HepG2 (cell line): ENCODE data around the gene PRSS38. TPM values are rescaled to one million over a fixed set of nuclear protein-coding genes. Genes with fewer than 3 reads are reported as not detected.

Source experiments
- ATAC-seq: fragments of 200-7000 bp; cut with Tn5 transposase; 3 replicates; pipeline ENCODE4 v1.9.1; 2020; ENCODE audit warnings: mild to moderate bottlenecking, moderate library complexity
- BruUV-seq: library from RNA; stranded (reverse); fragments of 400-500 nt; replicated peaks from 2 replicates; lab custom pipeline; 2021; lab: Mats Ljungman, UMichigan
- CTCF ChIA-PET: fragments of 300-600 bp; formaldehyde crosslinking; extraction: SDS; loops from one replicate; lab custom pipeline; 2021; ENCODE audit warnings: low total read pairs, inconsistent platforms, low intra/inter-chr PET ratio; lab: Yijun Ruan, JAX
- POLR2A ChIA-PET: fragments of 350-600 bp; sonication (Branson Sonifier 250); formaldehyde crosslinking; loops from one replicate; lab custom pipeline; 2020; ENCODE audit warnings: antibody characterized with exemption, inconsistent platforms; lab: Yijun Ruan, JAX
- DNase-seq: peaks from one replicate; pipeline ENCODE4 v3.0.0-alpha.2; 2015; ENCODE audit warnings: low spot score
- FAIRE-seq: peaks from 3 replicates; lab custom pipeline; 2011; peaks lifted over from hg19 to GRCh38; lab: Jason Lieb, UNC
- H2AFZ ChIP-seq: one replicate; pipeline ENCODE4 v1.6.1; 2011; ENCODE audit warnings: low read length, inconsistent platforms
- H3K27ac ChIP-seq: fragments of 300-600 bp; 3 replicates; pipeline ENCODE4 v1.8.0; 2011; ENCODE audit warnings: mixed run types, mild to moderate bottlenecking, mixed read lengths, low read length, inconsistent platforms; ENCODE audit not compliant: insufficient read depth; ENCODE audit errors: extremely low read length
- H3K27me3 ChIP-seq, 2 experiments: fragments of 200-600 bp in 1 of 2; 2 replicates in 1 of 2; 3 replicates in 1 of 2; pipeline versions ENCODE4 v1.6.0 to v1.8.0; 2011; ENCODE audit warnings: low read length in 2 of 2, mild to moderate bottlenecking in 2 of 2, moderate library complexity in 2 of 2, inconsistent platforms in 1 of 2; ENCODE audit not compliant: insufficient read depth in 2 of 2, control insufficient read depth in 1 of 2
- H3K36me3 ChIP-seq, 2 experiments: fragments of 200-600 bp in 1 of 2; replicated peaks in 1 of 2; 2 replicates in 1 of 2; 3 replicates in 1 of 2; pipeline versions ENCODE4 v1.5.1 to v1.8.0; 2011; ENCODE audit warnings: low read length in 2 of 2, inconsistent platforms in 1 of 2; ENCODE audit not compliant: insufficient read depth in 2 of 2, control insufficient read depth in 1 of 2
- H3K4me1 ChIP-seq: 2 replicates; pipeline ENCODE4 v1.5.1; 2012; ENCODE audit warnings: low read length, inconsistent platforms; ENCODE audit not compliant: insufficient read depth
- H3K4me2 ChIP-seq: 2 replicates; pipeline ENCODE4 v1.6.0; 2011; ENCODE audit warnings: low read depth, low read length, inconsistent platforms
- H3K4me3 ChIP-seq, 3 experiments: fragments of 200-600 bp in 1 of 3; sonication (generic), shearing (Covaris generic) in 1 of 3; replicated peaks in 1 of 3; 2 replicates each; pipeline ENCODE4 v1.5.1; 2011 to 2016; ENCODE audit warnings: low read length in 3 of 3, inconsistent platforms in 2 of 3, low read depth in 2 of 3, mild to moderate bottlenecking in 2 of 3, control low read depth in 1 of 3, mixed read lengths in 1 of 3; ENCODE audit not compliant: insufficient read depth in 1 of 3
- H3K79me2 ChIP-seq: one replicate; pipeline ENCODE4 v1.6.1; 2011; ENCODE audit warnings: low read length, inconsistent platforms; ENCODE audit not compliant: insufficient read depth
- H3K9ac ChIP-seq: 2 replicates; pipeline ENCODE4 v1.6.0; 2011; ENCODE audit warnings: mild to moderate bottlenecking, low read depth, low read length, inconsistent platforms; ENCODE audit not compliant: insufficient read depth
- H3K9me3 ChIP-seq: 2 replicates; pipeline ENCODE4 v1.5.1; 2012; ENCODE audit warnings: mild to moderate bottlenecking, low read length
- H4K20me1 ChIP-seq: 2 replicates; pipeline ENCODE4 v1.6.0; 2011; ENCODE audit warnings: inconsistent platforms, mild to moderate bottlenecking, low read length, moderate library complexity; ENCODE audit not compliant: insufficient read depth
- ARNT ChIP-seq: fragments of 450-650 bp; IDR thresholded peaks from 2 replicates; pipeline ENCODE4 v1.6.1; 2017
- CHD2 ChIP-seq: IDR thresholded peaks from 2 replicates; pipeline ENCODE4 v1.6.1; 2011; ENCODE audit warnings: low read depth, low read length, improper control_type of control experiment
- HNRNPUL1 ChIP-seq: fragments of 200-400 bp; formaldehyde crosslinking; IDR thresholded peaks from 2 replicates; pipeline ENCODE4 v1.6.1; 2017; ENCODE audit warnings: low read depth, mild to moderate bottlenecking, low read length, moderate library complexity
- KDM2A ChIP-seq: sonication (generic); formaldehyde crosslinking; IDR thresholded peaks from 2 replicates; pipeline ENCODE4 v1.4.0; 2020; ENCODE audit warnings: low read depth, missing genetic modification reagents, borderline replicate concordance
- PRPF4 ChIP-seq: fragments of 200-400 bp; formaldehyde crosslinking; IDR thresholded peaks from 2 replicates; pipeline ENCODE4 v1.6.1; 2016; ENCODE audit warnings: low read length, low read depth; ENCODE audit not compliant: poor library complexity, severe bottlenecking
- ZNF343 ChIP-seq: sonication (generic); formaldehyde crosslinking; IDR thresholded peaks from 2 replicates; pipeline ENCODE4 v1.4.0; 2020; ENCODE audit warnings: mild to moderate bottlenecking, missing genetic modification reagents
- ZNF781 ChIP-seq: sonication (generic); formaldehyde crosslinking; IDR thresholded peaks from 2 replicates; pipeline ENCODE4 v1.5.1; 2020; ENCODE audit warnings: borderline replicate concordance, mild to moderate bottlenecking, missing genetic modification reagents; ENCODE audit errors: not compliant biosample characterization
- WGBS: methylation state at CpG from one replicate; pipeline ENCODE4 v1.1.6; 2017; ENCODE audit warnings: low lambda C conversion rate; 5-methylcytosine and 5-hydroxymethylcytosine counted together
- in situ Hi-C: cut with HindIII; loops from 2 replicates; pipeline ENCODE4 v1.10.0; 2017; ENCODE audit warnings: low pct_unique_long_range_greater_than_20kb; ENCODE audit not compliant: extremely low pct_ligation_motif_present
- intact Hi-C: fragments of 100-400 bp; cut with micrococcal nuclease; formaldehyde crosslinking; loops from one replicate; pipeline ENCODE4 v1.10.0; 2022; ENCODE audit not compliant: unreplicated experiment
- polyA plus RNA-seq, 8 experiments: library from polyadenylated mRNA; depleted of rRNA in 3 of 8; stranded (reverse) in 7 of 8; unstranded in 1 of 8; fragments of >200 nt; fragmentation: Illumina TruSeq in 4 of 8; extraction: Trizol in 4 of 8; gene quantifications; 2 replicates each; pipeline versions ENCODE4 v1.2.1 to v1.2.3, GENCODE V29; 2011 to 2016; ENCODE audit warnings: low read depth in 4 of 8, missing spikeins in 1 of 8, mixed read lengths in 1 of 8; ENCODE audit not compliant: insufficient read depth in 1 of 8
- total RNA-seq, 5 experiments: library from RNA; depleted of rRNA; stranded (reverse); fragments of >200 nt; fragmentation: Illumina TruSeq; extraction: Trizol; gene quantifications; 2 replicates each; pipeline ENCODE4 v1.2.3, GENCODE V29; 2016; ENCODE audit warnings: low read depth in 1 of 5
- TF ChIP-seq, protein P1 (sequence below): sonication (generic); formaldehyde crosslinking; IDR thresholded peaks from 2 replicates; pipeline ENCODE4 v1.4.0; 2020; ENCODE audit warnings: missing genetic modification reagents
- TF ChIP-seq, protein P2 (sequence below): IDR thresholded peaks from 2 replicates; pipeline ENCODE4 v1.6.1; 2016; ENCODE audit warnings: missing genetic modification reagents, missing compliant biosample characterization
- TF ChIP-seq, protein P3 (sequence below): sonication (generic); formaldehyde crosslinking; IDR thresholded peaks from 2 replicates; pipeline ENCODE4 v1.4.0; 2020; ENCODE audit warnings: mild to moderate bottlenecking, low read depth, missing genetic modification reagents
- TF ChIP-seq, protein P4 (sequence below): sonication (generic); formaldehyde crosslinking; IDR thresholded peaks from 2 replicates; pipeline ENCODE4 v1.5.0; 2020; ENCODE audit warnings: mild to moderate bottlenecking, missing genetic modification reagents, borderline replicate concordance

PRSS38 gene
- total and polyA plus RNA-seq, 2 of the 13 experiments (the other 11 are each of a cell fraction or from before 2014, with no cell fraction given) = not detected

DNA sequence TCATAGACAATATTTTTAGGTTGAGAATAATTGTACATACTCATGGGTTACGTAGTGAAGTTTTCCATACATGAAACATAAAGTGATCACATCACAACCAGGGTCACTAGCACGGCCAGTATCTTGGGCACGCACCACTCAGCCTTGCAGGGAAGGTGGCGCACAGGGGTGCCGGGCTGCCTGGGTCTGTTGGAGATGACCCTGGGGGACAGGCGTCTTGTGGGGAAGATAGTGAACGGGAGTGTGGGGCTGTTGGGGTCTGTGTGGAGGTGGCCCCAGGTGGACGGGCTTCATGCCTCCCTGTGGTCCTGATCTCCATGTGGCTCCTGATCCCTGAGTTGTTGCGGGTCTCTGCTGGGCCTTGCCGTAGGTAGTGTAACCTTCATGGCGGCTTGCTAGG lies 38.3 kb upstream of the PRSS38 start:
- H3K9ac ChIP-seq = no peak overlapping the region
- H3K27ac ChIP-seq = no peak overlapping the region
- no peaks in the 10 kb centered on the region for H3K27me3 ChIP-seq
- ATAC-seq (no peak), FAIRE-seq (no peak), DNase-seq (no peak)
- BruUV-seq = no TSS peak
- ChIA-PET POLR2A (no interaction called here), CTCF (no interaction called here)
- H2AFZ ChIP-seq = no peak overlapping the region
- H3K79me2 ChIP-seq = no peaks in the 10 kb centered on the region
- no peaks in the 10 kb centered on the region for H4K20me1 ChIP-seq
- H3K4me3 ChIP-seq = no peak overlapping the region
- WGBS = 89% methylated on average over 11 of the region's 11 CpGs
- H3K4me2 ChIP-seq = no peak overlapping the region
- in situ Hi-C loops = no loop called here
- H3K4me1 ChIP-seq = no peaks in the 10 kb centered on the region
- TF ChIP-seq KDM2A (CRISPR knock-in tag) (no peak), HNRNPUL1 (no peak), CHD2 (no peak), ZNF781 (no peak), ARNT (no peak), PRPF4 (no peak), ZNF343 (CRISPR knock-in tag) (no peak)
- TF ChIP-seq, protein P1, sequence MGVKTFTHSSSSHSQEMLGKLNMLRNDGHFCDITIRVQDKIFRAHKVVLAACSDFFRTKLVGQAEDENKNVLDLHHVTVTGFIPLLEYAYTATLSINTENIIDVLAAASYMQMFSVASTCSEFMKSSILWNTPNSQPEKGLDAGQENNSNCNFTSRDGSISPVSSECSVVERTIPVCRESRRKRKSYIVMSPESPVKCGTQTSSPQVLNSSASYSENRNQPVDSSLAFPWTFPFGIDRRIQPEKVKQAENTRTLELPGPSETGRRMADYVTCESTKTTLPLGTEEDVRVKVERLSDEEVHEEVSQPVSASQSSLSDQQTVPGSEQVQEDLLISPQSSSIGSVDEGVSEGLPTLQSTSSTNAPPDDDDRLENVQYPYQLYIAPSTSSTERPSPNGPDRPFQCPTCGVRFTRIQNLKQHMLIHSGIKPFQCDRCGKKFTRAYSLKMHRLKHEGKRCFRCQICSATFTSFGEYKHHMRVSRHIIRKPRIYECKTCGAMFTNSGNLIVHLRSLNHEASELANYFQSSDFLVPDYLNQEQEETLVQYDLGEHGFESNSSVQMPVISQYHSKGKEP (CRISPR knock-in tag) = no peak
- TF ChIP-seq, protein P2, sequence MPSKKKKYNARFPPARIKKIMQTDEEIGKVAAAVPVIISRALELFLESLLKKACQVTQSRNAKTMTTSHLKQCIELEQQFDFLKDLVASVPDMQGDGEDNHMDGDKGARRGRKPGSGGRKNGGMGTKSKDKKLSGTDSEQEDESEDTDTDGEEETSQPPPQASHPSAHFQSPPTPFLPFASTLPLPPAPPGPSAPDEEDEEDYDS (CRISPR knock-in tag) = no peak
- TF ChIP-seq, protein P3, sequence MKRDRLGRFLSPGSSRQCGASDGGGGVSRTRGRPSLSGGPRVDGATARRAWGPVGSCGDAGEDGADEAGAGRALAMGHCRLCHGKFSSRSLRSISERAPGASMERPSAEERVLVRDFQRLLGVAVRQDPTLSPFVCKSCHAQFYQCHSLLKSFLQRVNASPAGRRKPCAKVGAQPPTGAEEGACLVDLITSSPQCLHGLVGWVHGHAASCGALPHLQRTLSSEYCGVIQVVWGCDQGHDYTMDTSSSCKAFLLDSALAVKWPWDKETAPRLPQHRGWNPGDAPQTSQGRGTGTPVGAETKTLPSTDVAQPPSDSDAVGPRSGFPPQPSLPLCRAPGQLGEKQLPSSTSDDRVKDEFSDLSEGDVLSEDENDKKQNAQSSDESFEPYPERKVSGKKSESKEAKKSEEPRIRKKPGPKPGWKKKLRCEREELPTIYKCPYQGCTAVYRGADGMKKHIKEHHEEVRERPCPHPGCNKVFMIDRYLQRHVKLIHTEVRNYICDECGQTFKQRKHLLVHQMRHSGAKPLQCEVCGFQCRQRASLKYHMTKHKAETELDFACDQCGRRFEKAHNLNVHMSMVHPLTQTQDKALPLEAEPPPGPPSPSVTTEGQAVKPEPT (CRISPR knock-in tag) = no peak
- TF ChIP-seq, protein P4, sequence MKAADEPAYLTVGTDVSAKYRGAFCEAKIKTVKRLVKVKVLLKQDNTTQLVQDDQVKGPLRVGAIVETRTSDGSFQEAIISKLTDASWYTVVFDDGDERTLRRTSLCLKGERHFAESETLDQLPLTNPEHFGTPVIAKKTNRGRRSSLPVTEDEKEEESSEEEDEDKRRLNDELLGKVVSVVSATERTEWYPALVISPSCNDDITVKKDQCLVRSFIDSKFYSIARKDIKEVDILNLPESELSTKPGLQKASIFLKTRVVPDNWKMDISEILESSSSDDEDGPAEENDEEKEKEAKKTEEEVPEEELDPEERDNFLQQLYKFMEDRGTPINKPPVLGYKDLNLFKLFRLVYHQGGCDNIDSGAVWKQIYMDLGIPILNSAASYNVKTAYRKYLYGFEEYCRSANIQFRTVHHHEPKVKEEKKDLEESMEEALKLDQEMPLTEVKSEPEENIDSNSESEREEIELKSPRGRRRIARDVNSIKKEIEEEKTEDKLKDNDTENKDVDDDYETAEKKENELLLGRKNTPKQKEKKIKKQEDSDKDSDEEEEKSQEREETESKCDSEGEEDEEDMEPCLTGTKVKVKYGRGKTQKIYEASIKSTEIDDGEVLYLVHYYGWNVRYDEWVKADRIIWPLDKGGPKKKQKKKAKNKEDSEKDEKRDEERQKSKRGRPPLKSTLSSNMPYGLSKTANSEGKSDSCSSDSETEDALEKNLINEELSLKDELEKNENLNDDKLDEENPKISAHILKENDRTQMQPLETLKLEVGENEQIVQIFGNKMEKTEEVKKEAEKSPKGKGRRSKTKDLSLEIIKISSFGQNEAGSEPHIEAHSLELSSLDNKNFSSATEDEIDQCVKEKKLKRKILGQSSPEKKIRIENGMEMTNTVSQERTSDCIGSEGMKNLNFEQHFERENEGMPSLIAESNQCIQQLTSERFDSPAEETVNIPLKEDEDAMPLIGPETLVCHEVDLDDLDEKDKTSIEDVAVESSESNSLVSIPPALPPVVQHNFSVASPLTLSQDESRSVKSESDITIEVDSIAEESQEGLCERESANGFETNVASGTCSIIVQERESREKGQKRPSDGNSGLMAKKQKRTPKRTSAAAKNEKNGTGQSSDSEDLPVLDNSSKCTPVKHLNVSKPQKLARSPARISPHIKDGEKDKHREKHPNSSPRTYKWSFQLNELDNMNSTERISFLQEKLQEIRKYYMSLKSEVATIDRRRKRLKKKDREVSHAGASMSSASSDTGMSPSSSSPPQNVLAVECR = no peak
- intact Hi-C loops = no loop called here
- H3K9me3 ChIP-seq = no peaks in the 10 kb centered on the region
- H3K36me3 ChIP-seq = peaks cover 9 to 17% of the 10 kb centered on the region in 2 experiments; a peak in 4 of 5 replicates
